Measurements from ENCODE around the gene EXO5. TPM values are rescaled to one million over a fixed set of nuclear protein-coding genes. Genes with fewer than 3 reads are reported as not detected.
A peak's percentile ranks its signal among the peaks of the same experiment; 100 is the strongest.

EXO5 gene
- total and polyA plus RNA-seq, 2 of the 13 experiments (the other 11 are each of a cell fraction or from before 2014, with no cell fraction given), result 9.9 to 20.5 TPM

DNA sequence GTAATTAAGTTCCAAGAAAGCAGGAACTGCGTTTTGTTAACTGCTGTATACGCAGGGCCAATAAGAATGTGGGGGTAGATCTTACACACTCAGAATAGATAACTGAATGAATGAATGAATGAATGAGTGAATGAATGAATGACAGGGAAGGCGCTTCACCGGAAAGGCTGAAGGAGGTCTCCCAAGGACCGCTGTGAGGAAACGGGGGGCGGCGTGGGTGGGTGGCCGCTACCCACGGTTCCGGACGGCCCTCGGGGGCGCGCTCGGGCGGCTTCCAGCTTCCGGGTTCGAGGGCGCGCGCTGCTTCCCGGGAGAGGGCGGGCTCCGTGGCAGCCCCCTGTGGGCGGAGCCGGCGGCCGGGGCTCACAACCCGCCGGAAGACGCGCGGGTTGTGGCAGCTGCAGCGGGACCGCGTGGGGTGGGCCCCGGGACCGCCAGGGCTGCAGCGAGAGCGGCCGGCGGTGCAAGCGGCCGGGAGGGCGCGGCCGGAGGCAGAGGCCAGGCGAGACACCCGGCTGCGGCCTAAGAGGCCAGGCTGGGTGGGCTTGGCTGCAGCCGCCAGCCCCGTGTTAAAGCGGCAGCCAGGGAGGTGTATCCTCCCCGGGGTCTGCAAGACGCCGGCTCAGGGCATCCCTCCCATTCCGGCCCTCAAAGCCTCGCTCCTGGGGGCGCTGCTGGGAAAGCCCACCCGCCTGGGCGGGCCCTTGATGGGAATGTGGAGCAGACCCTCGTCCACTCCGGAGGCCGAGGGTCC lies 31.5 kb upstream of the EXO5 start, which contains the start of gene ZFP69 (continued):
- TF ChIP-seq ZNF33B (CRISPR knock-in tag; IDR thresholded peaks at IDR 0.05) (no peak), YEATS2 (CRISPR knock-in tag; IDR thresholded peaks at IDR 0.05; ENCODE audit: borderline replicate concordance) (peak; percentile 1; the same call in 1 of the 2 replicates), ZNF136 (CRISPR knock-in tag; IDR thresholded peaks at IDR 0.05; ENCODE audit: low read depth) (peak; percentile 67; the same call in 1 of the 2 replicates), SRSF9 (IDR thresholded peaks at IDR 0.05; ENCODE audit: borderline replicate concordance, insufficient read depth, low read depth, low read length, poor library complexity, severe bottlenecking) (no peak), NFRKB (IDR thresholded peaks at IDR 0.05) (no peak), ZNF7 (CRISPR knock-in tag; IDR thresholded peaks at IDR 0.05) (no peak), IRF2 (CRISPR knock-in tag; IDR thresholded peaks at IDR 0.05) (no peak), ZNF44 (CRISPR knock-in tag; IDR thresholded peaks at IDR 0.05) (0 out of 2 replicates have a peak, but pooled peaks have one; percentile 27), KDM1A (CRISPR knock-in tag; IDR thresholded peaks at IDR 0.05) (no peak), RXRB (CRISPR knock-in tag; IDR thresholded peaks at IDR 0.05; ENCODE audit: borderline replicate concordance) (0 out of 2 replicates have a peak, but pooled peaks have one; percentile 12), PAWR (CRISPR knock-in tag; IDR thresholded peaks at IDR 0.05; ENCODE audit: borderline replicate concordance) (no peak), HNF4A (CRISPR knock-in tag; IDR thresholded peaks at IDR 0.05) (no peak), ZNF382 (CRISPR knock-in tag; IDR thresholded peaks at IDR 0.05; ENCODE audit: borderline replicate concordance) (no peak), SMARCC2 (IDR thresholded peaks at IDR 0.05) (no peak)
- TF ChIP-seq, protein P1, sequence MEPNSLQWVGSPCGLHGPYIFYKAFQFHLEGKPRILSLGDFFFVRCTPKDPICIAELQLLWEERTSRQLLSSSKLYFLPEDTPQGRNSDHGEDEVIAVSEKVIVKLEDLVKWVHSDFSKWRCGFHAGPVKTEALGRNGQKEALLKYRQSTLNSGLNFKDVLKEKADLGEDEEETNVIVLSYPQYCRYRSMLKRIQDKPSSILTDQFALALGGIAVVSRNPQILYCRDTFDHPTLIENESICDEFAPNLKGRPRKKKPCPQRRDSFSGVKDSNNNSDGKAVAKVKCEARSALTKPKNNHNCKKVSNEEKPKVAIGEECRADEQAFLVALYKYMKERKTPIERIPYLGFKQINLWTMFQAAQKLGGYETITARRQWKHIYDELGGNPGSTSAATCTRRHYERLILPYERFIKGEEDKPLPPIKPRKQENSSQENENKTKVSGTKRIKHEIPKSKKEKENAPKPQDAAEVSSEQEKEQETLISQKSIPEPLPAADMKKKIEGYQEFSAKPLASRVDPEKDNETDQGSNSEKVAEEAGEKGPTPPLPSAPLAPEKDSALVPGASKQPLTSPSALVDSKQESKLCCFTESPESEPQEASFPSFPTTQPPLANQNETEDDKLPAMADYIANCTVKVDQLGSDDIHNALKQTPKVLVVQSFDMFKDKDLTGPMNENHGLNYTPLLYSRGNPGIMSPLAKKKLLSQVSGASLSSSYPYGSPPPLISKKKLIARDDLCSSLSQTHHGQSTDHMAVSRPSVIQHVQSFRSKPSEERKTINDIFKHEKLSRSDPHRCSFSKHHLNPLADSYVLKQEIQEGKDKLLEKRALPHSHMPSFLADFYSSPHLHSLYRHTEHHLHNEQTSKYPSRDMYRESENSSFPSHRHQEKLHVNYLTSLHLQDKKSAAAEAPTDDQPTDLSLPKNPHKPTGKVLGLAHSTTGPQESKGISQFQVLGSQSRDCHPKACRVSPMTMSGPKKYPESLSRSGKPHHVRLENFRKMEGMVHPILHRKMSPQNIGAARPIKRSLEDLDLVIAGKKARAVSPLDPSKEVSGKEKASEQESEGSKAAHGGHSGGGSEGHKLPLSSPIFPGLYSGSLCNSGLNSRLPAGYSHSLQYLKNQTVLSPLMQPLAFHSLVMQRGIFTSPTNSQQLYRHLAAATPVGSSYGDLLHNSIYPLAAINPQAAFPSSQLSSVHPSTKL (CRISPR knock-in tag; IDR thresholded peaks at IDR 0.05), result 0 out of 2 replicates have a peak, but pooled peaks have one; percentile 26
- TF ChIP-seq, protein P2, sequence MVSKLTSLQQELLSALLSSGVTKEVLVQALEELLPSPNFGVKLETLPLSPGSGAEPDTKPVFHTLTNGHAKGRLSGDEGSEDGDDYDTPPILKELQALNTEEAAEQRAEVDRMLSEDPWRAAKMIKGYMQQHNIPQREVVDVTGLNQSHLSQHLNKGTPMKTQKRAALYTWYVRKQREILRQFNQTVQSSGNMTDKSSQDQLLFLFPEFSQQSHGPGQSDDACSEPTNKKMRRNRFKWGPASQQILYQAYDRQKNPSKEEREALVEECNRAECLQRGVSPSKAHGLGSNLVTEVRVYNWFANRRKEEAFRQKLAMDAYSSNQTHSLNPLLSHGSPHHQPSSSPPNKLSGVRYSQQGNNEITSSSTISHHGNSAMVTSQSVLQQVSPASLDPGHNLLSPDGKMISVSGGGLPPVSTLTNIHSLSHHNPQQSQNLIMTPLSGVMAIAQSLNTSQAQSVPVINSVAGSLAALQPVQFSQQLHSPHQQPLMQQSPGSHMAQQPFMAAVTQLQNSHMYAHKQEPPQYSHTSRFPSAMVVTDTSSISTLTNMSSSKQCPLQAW (CRISPR knock-in tag; IDR thresholded peaks at IDR 0.05), result 0 out of 2 replicates have a peak, but pooled peaks have one; percentile 35
- TF ChIP-seq, protein P3, sequence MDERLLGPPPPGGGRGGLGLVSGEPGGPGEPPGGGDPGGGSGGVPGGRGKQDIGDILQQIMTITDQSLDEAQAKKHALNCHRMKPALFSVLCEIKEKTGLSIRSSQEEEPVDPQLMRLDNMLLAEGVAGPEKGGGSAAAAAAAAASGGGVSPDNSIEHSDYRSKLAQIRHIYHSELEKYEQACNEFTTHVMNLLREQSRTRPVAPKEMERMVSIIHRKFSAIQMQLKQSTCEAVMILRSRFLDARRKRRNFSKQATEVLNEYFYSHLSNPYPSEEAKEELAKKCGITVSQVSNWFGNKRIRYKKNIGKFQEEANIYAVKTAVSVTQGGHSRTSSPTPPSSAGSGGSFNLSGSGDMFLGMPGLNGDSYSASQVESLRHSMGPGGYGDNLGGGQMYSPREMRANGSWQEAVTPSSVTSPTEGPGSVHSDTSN (CRISPR knock-in tag; IDR thresholded peaks at IDR 0.05), result no peak
- TF ChIP-seq, protein P4, sequence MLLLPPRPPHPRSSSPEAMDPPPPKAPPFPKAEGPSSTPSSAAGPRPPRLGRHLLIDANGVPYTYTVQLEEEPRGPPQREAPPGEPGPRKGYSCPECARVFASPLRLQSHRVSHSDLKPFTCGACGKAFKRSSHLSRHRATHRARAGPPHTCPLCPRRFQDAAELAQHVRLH (CRISPR knock-in tag; IDR thresholded peaks at IDR 0.05; ENCODE audit: borderline replicate concordance, low read depth), result no peak
- TF ChIP-seq, protein P5, sequence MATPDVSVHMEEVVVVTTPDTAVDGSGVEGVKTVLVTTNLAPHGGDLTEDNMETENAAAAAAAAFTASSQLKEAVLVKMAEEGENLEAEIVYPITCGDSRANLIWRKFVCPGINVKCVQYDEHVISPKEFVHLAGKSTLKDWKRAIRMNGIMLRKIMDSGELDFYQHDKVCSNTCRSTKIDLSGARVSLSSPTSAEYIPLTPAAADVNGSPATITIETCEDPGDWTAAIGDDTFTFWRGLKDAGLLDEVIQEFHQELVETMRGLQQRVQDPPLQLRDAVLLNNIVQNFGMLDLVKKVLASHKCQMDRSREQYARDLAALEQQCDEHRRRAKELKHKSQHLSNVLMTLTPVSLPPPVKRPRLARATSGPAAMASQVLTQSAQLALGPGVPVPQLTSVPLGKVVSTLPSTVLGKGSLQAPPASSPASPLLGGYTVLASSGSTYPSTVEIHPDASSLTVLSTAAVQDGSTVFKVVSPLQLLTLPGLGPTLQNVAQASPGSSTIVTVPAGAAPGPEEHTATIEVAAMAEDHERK (CRISPR knock-in tag; IDR thresholded peaks at IDR 0.05; ENCODE audit: low read depth), result no peak
- TF ChIP-seq, protein P6, sequence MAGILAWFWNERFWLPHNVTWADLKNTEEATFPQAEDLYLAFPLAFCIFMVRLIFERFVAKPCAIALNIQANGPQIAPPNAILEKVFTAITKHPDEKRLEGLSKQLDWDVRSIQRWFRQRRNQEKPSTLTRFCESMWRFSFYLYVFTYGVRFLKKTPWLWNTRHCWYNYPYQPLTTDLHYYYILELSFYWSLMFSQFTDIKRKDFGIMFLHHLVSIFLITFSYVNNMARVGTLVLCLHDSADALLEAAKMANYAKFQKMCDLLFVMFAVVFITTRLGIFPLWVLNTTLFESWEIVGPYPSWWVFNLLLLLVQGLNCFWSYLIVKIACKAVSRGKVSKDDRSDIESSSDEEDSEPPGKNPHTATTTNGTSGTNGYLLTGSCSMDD (CRISPR knock-in tag; IDR thresholded peaks at IDR 0.05), result no peak
